ENCODE measurements around the gene ARMH3.

ARMH3 gene

GRCh38 chr10:101974091-101974971 lies 81.6 kb downstream of the ARMH3 start:
- DNase-seq = no peak

DNA sequence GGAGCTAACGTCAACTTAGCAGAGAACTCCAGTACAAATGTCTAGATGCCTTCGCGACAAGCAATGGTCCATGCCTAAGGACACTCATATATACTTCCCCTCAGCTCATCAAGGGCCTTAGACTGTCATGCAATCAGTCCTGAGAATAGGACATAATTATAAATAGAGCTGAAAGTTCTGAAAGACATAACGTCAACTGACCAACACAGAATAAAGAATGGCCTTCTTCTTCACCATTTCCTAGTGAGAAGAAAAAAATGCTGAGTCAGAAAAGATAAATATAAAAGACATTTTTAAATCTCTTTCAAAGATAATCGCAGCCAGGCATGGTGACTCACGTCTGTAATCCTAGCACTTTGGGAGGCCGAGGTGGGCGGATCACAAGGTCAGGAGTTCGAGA lies 83.2 kb downstream of the ARMH3 start:
- no peak for DNase-seq

GRCh38 chr10:101969412-101969922 lies 86.5 kb downstream of the ARMH3 start:
- no peak for DNase-seq

GRCh38 chr10:101968940-101969321 lies 87.0 kb downstream of the ARMH3 start:
- no peak for DNase-seq

DNA sequence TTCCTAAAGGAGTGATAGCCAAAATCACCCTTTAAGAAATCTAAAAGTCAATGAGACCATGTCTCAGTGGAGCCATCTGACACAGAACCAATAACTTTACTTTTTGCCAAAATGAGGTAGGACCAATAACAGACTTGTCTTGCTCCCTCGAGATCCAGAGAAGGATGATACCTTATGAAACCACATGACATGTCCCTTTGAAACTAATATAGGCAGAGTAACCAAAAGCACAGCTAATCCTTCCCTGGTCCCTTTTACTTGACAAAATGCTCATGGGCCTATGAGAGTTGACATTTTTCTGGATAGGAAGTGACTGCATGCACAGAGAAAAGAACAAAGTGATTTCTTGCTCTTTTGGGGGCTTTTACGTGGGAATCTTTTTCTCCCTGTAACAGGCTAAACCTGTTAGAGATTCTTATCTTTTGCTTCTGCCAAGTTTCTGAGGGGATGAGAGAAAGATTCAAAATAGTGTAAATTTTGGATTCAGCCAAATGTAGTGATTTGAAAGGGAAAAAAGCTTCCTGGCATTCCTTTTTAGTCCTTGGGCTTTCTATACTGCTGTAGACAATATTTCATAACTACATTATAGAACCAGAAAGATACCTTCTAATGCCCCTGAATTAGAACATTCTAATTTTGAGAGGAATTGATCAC lies 87.6 kb downstream of the ARMH3 start:
- DNase-seq = no peak

GRCh38 chr10:101967713-101968112 lies 88.3 kb downstream of the ARMH3 start:
- no peak for DNase-seq

DNA sequence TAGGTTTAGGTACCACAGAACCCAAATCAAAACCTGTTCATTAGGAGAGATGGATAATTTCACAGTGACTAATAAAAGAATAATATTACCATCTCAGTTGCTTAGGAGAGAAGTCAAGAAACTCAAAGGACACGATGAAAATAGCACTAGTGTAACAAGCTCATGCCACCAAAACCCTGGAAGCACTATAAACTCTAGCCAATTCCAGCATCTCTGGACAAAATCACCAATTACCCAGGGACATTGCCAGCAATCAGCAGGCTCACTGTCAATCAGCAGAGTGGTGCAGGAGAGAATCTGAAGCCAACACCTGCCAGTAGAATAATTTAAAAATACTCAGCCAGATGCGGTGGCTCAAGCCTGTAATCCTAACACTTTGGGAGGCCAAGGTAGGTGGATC lies 88.9 kb downstream of the ARMH3 start:
- no peak for DNase-seq

GRCh38 chr10:101965075-101965765 lies 90.8 kb downstream of the ARMH3 start:
- DNase-seq = peak; percentile 0

DNA sequence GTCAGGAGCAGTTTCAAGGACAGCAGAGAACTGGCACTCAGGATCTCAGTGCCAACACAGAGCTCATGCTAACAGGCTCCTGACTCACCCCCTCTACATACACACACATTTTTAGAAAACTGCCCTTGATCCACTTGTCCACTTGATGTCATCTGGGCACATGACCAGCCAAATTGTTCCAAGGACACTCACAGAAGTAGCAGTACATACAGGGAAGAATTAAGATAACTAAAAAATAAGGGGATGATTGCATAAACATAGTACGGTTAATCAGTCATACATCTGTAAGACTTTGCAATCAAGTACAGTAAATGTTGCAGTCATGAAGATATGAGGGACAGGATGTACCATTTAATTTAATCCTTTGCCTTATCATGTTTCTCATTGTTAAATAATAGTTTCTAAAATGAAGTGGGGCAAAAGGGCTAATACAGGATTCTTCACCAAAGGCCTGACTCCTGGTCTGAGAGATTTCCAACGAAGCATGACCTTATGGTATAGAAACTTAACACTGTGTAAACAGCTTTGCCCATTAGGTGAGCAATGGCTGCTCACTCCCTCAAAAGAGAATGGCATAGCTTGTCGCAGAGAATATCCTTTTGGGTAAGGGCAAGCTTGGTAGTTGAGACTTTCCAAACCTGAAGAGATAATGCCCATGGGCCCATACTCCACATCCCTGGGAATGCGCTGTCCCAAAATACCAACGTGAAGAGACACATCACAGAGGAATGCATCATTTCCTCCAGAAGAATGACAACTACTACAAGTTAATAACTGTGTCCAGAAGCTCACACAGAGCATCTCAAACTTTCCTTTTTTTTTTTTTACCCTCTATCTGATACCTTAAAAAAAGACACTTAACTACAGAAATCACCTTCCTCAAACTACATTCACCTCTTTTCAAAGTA lies 94.1 kb downstream of the ARMH3 start:
- DNase-seq = no peak

GRCh38 chr10:101960879-101961395 lies 95.0 kb downstream of the ARMH3 start:
- no peak for DNase-seq

- DNase-seq = no peak
These were observed 96.5 kb downstream of the ARMH3 start for GRCh38 chr10:101959346-101959916.

DNA sequence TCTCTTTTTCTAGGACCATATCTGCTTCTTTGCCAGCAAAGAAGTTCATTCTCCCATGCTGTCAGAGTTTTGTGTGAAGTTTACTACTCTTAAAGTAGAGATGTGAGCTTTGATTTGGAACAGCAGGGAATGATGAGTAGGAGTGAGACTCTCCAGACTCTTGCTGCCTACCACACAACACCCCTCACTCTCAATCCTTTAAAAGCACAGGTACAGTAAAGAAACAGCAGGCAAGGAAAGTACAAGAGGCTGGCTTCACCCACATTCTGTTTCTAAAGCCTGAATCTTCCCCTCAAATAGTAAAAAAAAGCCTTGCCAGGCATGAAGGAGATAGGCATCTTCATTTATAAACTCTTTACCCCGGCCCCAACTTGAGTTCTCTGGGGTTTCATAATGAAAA lies 97.3 kb downstream of the ARMH3 start:
- no peak for DNase-seq

DNA sequence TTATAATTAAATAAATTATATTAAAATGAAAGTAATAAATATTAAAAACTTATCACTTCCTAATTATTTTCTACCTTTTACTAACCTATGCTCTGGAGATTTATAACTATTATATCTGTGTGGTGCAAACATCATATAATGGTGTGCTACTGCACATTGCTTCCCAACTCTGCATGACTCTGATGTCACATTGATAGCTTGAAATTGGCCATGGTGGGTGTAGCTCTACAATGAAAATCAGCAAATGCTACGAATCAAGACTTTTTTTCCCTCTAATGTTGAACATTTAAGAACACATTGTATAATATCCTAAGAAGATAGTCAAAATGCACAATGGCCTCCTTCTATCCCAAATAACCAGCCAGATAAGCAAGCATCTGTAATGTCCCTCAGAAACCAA lies 99.1 kb downstream of the ARMH3 start:
- no peak for DNase-seq

GRCh38 chr10:101956117-101956516 lies 99.9 kb downstream of the ARMH3 start:
- no peak for DNase-seq

DNA sequence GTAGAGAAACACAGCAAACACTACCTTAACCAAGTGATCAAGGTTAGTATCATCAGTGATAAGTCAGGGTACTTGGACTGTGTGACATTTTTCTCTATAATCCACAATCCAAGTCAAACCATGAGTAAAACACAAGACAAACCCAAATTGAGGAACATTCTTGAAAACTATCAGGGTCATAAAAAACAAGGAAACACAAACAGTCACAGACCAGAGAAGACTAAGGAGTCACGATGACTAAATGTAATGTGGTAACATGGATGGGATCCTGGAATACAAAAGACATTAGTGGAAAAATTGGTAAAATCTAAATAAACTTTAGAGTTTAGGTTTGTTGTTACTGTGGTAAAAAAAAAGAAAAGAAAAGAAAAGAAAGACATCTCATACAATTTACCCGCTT lies 103.8 kb downstream of the ARMH3 start:
- DNase-seq = no peak

- no peak for DNase-seq
These were observed 105.8 kb downstream of the ARMH3 start for GRCh38 chr10:101950213-101950612.

- no peak for DNase-seq
These were observed 114.1 kb downstream of the ARMH3 start for GRCh38 chr10:101941871-101942270.

- no peak for DNase-seq
These were observed 115.1 kb downstream of the ARMH3 start for GRCh38 chr10:101940916-101941315.

DNA sequence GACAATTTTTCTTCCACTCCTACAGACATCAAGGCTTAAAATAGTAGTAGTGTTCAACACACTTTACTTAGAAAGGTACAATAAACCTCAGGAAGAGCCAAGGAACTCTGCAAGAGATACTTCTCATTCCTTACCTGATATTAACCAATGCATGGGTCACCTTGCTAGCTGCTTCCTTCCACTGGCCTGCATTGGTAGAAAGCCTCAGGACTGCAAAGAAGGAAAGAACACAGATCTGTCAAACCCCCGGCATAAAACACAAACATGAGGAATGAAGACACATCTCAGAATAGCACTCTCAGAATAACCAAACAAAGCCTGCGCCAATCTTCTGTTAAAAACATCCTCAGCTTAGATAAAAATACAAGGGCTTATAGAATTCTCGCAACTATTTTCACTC lies 116.2 kb downstream of the ARMH3 start:
- DNase-seq = no peak

DNA sequence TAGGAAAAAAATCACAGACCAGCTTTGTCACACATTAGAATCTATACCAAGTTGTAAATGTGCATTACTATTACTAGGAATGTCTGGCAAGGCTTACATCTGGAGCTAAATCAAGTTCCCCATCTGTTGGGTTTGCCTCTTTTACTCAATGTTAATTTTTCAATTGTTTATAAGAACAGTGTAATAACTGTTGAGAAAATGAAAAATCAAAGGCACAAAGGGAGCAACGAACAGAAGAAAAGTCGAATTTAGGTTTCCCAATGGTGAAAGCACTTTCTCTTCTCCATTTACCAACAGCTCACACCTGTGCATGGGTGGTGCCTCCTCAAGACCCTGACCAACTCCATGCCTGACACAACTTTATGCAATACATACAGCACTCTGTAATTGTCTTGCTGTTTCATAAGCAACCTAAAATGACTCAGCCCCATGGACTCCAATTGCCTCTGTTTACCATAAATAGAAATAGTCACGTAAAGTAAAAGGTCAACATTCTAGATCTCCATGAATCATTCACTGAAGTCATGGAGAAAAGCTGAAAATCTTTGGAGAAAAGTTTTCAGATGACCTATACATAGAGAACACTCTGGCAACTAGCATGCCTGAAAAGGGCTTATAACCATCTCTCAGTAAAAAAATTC lies 116.8 kb downstream of the ARMH3 start:
- DNase-seq = no peak

GRCh38 chr10:101938305-101939007 lies 117.5 kb downstream of the ARMH3 start:
- no peak for DNase-seq
